ENCODE measurements around the gene BMF. TPM values are rescaled to one million over a fixed set of nuclear protein-coding genes. Genes with fewer than 3 reads are reported as not detected.

Gene BMF
- total RNA-seq, 1 experiment from 2014 or later = 81.5 TPM

GRCh38 chr15:40088929-40089755 lies 19.5 kb downstream of the BMF start:
- Mint-ChIP-seq H3K4me1 (ENCODE audit: low read depth, unreplicated experiment) (peaks cover 41% of the 10 kb centered on the region), H3K36me3 (ENCODE audit: insufficient read depth, unreplicated experiment) (peaks cover 51% of the 10 kb centered on the region)
- POLR2A ChIA-PET = interaction anchor here (1.1 to 1.6 kb wide), 3 partner anchors 9 to 18 kb away, joined by 4 to 16 read pairs (median 9); no protein-coding TSS in a partner anchor

GRCh38 chr15:40087991-40088928 lies 20.4 kb downstream of the BMF start:
- peaks cover 80% of the 10 kb centered on the region for H3K4me1 ChIP-seq
- H3K36me3 ChIP-seq (ENCODE audit: control insufficient read depth, insufficient read depth, low read length) = peaks cover 5% of the 10 kb centered on the region
- peak; percentile 91 to 93 for DNase-seq
- no peaks in the 10 kb centered on the region for H3K27me3 Mint-ChIP-seq (ENCODE audit: insufficient read depth, unreplicated experiment)
- H3K27ac Mint-ChIP-seq (ENCODE audit: unreplicated experiment) = peak overlapping the region; percentile 90
- H3K9me3 ChIP-seq = no peaks in the 10 kb centered on the region
- no peaks in the 10 kb centered on the region for H3K27me3 ChIP-seq (replicated peaks; ENCODE audit: control insufficient read depth, insufficient read depth, low read length)
- ChIA-PET POLR2A (interaction anchor here (0.7 to 1.6 kb wide), 4 partner anchors 10 to 20 kb away, joined by 4 to 16 read pairs (median 7); partner anchors contain the start of gene BMF), CTCF (interaction anchor here (0.5 to 1.7 kb wide), 10 partner anchors 9 to 129 kb away, joined by 3 to 10 read pairs (median 3); no protein-coding TSS in a partner anchor)
- intact Hi-C loops (cut with micrococcal nuclease; ENCODE audit: unreplicated experiment) = loop anchor here (1.0 kb wide), 1 partner anchor 43 kb away; no protein-coding TSS in a partner anchor
- H3K4me3 Mint-ChIP-seq (ENCODE audit: unreplicated experiment) = peak overlapping the region; percentile 45
- no peaks in the 10 kb centered on the region for H3K9me3 Mint-ChIP-seq (ENCODE audit: unreplicated experiment)
- TF ChIP-seq CTCF (IDR thresholded peaks at IDR 0.05; ENCODE audit: insufficient read depth in 1 of 2, low read depth in 1 of 2, low read length in 1 of 2, severe bottlenecking in 1 of 2, unreplicated experiment in 1 of 2) = no peak
- H3K4me1 Mint-ChIP-seq (ENCODE audit: low read depth, unreplicated experiment) = peaks cover 39% of the 10 kb centered on the region
- peaks cover 42% of the 10 kb centered on the region for H3K36me3 Mint-ChIP-seq (ENCODE audit: insufficient read depth, unreplicated experiment)
- H3K4me3 ChIP-seq (ENCODE audit: low read depth, low read length) = no peak overlapping the region
- BruUV-seq (replicated peaks) = TSS peak; percentile 10

More at GRCh38 chr15:40088929-40089755, 19.5 kb downstream of the BMF start:
- no peak overlapping the region for H3K4me3 ChIP-seq (ENCODE audit: low read depth, low read length)
- peak; percentile 80 to 83 for DNase-seq
- H3K9me3 Mint-ChIP-seq (ENCODE audit: unreplicated experiment) = no peaks in the 10 kb centered on the region
- H3K36me3 ChIP-seq (ENCODE audit: control insufficient read depth, insufficient read depth, low read length) = peaks cover 7% of the 10 kb centered on the region
- no TSS peak for BruUV-seq (replicated peaks)
- H3K9me3 ChIP-seq = no peaks in the 10 kb centered on the region
- CTCF ChIA-PET = interaction anchor here (0.7 to 1.7 kb wide), 9 partner anchors 8 to 128 kb away, joined by 3 to 10 read pairs (median 3); no protein-coding TSS in a partner anchor
- H3K27me3 Mint-ChIP-seq (ENCODE audit: insufficient read depth, unreplicated experiment) = no peaks in the 10 kb centered on the region
- intact Hi-C loops (cut with micrococcal nuclease; ENCODE audit: unreplicated experiment) = loop anchor here (1.0 kb wide), 3 partner anchors 9 to 44 kb away; no protein-coding TSS in a partner anchor
- H3K27me3 ChIP-seq (replicated peaks; ENCODE audit: control insufficient read depth, insufficient read depth, low read length) = no peaks in the 10 kb centered on the region
- TF ChIP-seq CTCF (IDR thresholded peaks at IDR 0.05; ENCODE audit: insufficient read depth in 1 of 2, low read depth in 1 of 2, low read length in 1 of 2, severe bottlenecking in 1 of 2, unreplicated experiment in 1 of 2) = no peak
- peaks cover 83% of the 10 kb centered on the region for H3K4me1 ChIP-seq
- peak overlapping the region; percentile 45 for H3K4me3 Mint-ChIP-seq (ENCODE audit: unreplicated experiment)
- H3K27ac Mint-ChIP-seq (ENCODE audit: unreplicated experiment) = peak overlapping the region; percentile 90

Data from Caco-2 (cell line).